GM10266 (cell line): Measurements from ENCODE around the gene UHRF2.
"Not testable (repeated sequence)": the region's sequence is repeated elsewhere in the genome, so short reads cannot be mapped to it uniquely, and the experiment has no call there.

Experiments used
- DNase-seq: peaks from one replicate; pipeline ENCODE4 v3.0.0; 2012; ENCODE audit errors: extremely low spot score
- CTCF ChIP-seq: IDR thresholded peaks from 2 replicates; pipeline ENCODE4 v1.5.1; 2012; ENCODE audit warnings: mild to moderate bottlenecking, low read depth; ENCODE audit not compliant: control insufficient read depth, insufficient read depth; ENCODE audit errors: missing control alignments

Gene UHRF2

GRCh38 chr9:6412487-6413364, at the start of gene UHRF2:
TSS of gene UHRF2 (plus strand) at chr9:6413199. CDS start at chr9:6413491, 292 bp downstream.
- no peak for TF ChIP-seq CTCF
- peak; percentile 97 for DNase-seq

- no peak for TF ChIP-seq CTCF
- no peak for DNase-seq
These were observed 45.7 kb upstream of the UHRF2 start for GRCh38 chr9:6367128-6367890.

GRCh38 chr9:6368831-6369230, 44.2 kb upstream of the UHRF2 start:
- TF ChIP-seq CTCF = no peak
- no peak for DNase-seq

- not testable (repeated sequence) for DNase-seq
These were observed 31.5 kb upstream of the UHRF2 start for GRCh38 chr9:6381477-6382012.

- no peak for TF ChIP-seq CTCF
- DNase-seq = no peak
These were observed 30.3 kb upstream of the UHRF2 start for GRCh38 chr9:6382681-6383080.

- no peak for DNase-seq
- TF ChIP-seq CTCF = no peak
These were observed 29.3 kb upstream of the UHRF2 start for GRCh38 chr9:6383551-6384225.

- TF ChIP-seq CTCF = no peak
- DNase-seq = no peak
These were observed 28.3 kb upstream of the UHRF2 start for GRCh38 chr9:6384732-6385131.
